ENCODE data around the gene CDK15.

DNA sequence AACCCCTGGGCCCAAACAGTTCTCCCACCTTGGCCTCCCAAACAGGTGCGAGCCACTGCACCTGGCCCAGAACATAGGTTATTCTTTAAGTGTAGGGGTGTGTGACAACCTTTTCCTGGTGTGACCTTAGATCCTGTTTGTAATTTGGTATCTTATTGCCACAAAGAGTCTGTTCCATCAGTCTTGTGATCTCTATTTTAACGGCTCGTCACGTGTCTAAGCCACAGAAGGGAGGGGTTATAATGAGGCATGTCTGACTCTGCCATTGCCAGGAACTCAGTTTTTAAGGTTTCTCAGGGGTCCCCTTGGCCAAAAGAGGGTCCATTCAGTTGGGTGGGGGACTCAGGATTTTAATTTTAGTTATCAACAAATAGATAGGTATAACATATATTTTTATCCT, 21.2 kb upstream of the CDK15 start:
- TF ChIP-seq ZSCAN20 (CRISPR knock-in tag; IDR thresholded peaks at IDR 0.05): no peak
- TF ChIP-seq, protein P1, sequence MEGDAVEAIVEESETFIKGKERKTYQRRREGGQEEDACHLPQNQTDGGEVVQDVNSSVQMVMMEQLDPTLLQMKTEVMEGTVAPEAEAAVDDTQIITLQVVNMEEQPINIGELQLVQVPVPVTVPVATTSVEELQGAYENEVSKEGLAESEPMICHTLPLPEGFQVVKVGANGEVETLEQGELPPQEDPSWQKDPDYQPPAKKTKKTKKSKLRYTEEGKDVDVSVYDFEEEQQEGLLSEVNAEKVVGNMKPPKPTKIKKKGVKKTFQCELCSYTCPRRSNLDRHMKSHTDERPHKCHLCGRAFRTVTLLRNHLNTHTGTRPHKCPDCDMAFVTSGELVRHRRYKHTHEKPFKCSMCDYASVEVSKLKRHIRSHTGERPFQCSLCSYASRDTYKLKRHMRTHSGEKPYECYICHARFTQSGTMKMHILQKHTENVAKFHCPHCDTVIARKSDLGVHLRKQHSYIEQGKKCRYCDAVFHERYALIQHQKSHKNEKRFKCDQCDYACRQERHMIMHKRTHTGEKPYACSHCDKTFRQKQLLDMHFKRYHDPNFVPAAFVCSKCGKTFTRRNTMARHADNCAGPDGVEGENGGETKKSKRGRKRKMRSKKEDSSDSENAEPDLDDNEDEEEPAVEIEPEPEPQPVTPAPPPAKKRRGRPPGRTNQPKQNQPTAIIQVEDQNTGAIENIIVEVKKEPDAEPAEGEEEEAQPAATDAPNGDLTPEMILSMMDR (IDR thresholded peaks at IDR 0.05): no peak
- TF ChIP-seq HOXA7 (CRISPR knock-in tag; IDR thresholded peaks at IDR 0.05): no peak
- TF ChIP-seq, protein P2, sequence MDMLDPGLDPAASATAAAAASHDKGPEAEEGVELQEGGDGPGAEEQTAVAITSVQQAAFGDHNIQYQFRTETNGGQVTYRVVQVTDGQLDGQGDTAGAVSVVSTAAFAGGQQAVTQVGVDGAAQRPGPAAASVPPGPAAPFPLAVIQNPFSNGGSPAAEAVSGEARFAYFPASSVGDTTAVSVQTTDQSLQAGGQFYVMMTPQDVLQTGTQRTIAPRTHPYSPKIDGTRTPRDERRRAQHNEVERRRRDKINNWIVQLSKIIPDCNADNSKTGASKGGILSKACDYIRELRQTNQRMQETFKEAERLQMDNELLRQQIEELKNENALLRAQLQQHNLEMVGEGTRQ (IDR thresholded peaks at IDR 0.05): no peak
- TF ChIP-seq, protein P3, sequence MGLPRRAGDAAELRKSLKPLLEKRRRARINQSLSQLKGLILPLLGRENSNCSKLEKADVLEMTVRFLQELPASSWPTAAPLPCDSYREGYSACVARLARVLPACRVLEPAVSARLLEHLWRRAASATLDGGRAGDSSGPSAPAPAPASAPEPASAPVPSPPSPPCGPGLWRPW (IDR thresholded peaks at IDR 0.05): no peak
- no peak for TF ChIP-seq POLR2A (IDR thresholded peaks at IDR 0.05; ENCODE audit: low read length)
- TF ChIP-seq ZC3H11A (IDR thresholded peaks at IDR 0.05): no peak
- TF ChIP-seq HMGXB4 (CRISPR knock-in tag; IDR thresholded peaks at IDR 0.05; ENCODE audit: borderline replicate concordance): no peak
- TF ChIP-seq ZFP36 (IDR thresholded peaks at IDR 0.05; ENCODE audit: borderline replicate concordance, partially characterized antibody): no peak
- no peak for TF ChIP-seq SMC3 (IDR thresholded peaks at IDR 0.05)
- TF ChIP-seq, protein P4, sequence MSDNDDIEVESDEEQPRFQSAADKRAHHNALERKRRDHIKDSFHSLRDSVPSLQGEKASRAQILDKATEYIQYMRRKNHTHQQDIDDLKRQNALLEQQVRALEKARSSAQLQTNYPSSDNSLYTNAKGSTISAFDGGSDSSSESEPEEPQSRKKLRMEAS (IDR thresholded peaks at IDR 0.05): no peak
- no peak for TF ChIP-seq FOSL2 (IDR thresholded peaks at IDR 0.05)
- no peak for TF ChIP-seq FOSL2 (CRISPR knock-in tag; IDR thresholded peaks at IDR 0.05)

Measured in A549 (cell line).